ENCODE measurements around the gene CCL13. TPM values are rescaled to one million over a fixed set of nuclear protein-coding genes. Genes with fewer than 3 reads are reported as not detected.
A peak's percentile ranks its signal among the peaks of the same experiment; 100 is the strongest.

Gene CCL13
- total and polyA plus RNA-seq, 2 of the 8 experiments (the other 6 are each of a cell fraction or from before 2014, with no cell fraction given), result not detected

- H2BK20ac ChIP-seq (ENCODE audit: low read length), result no peak overlapping the region
- no peak overlapping the region for H3K14ac ChIP-seq (ENCODE audit: insufficient read length)
- H3K56ac ChIP-seq (replicated peaks; ENCODE audit: insufficient read length, low read depth, low read length), result no peak overlapping the region
- H3K79me2 ChIP-seq (ENCODE audit: control insufficient read depth in 1 of 2, insufficient read depth in 2 of 2, low read length in 2 of 2), result no peaks in the 10 kb centered on the region
- WGBS, 2 experiments (ENCODE audit: extremely low coverage in 1 of 2, insufficient coverage in 1 of 2, insufficient read length in 1 of 2, insufficient replicate concordance in 2 of 2, low coverage in 1 of 2, low lambda C conversion rate in 2 of 2, missing lambda C conversion rate in 1 of 2), result 85% methylated on average over 4 of the region's 4 CpGs; no CpG with 5 or more reads in 1 of the 2 experiments
- no peaks in the 10 kb centered on the region for H3K9me3 ChIP-seq (ENCODE audit: insufficient read depth in 2 of 2, low read depth in 1 of 2, low read length in 1 of 2)
- no peaks in the 10 kb centered on the region for H3K23me2 ChIP-seq (ENCODE audit: low read depth, low read length)
- H3K79me1 ChIP-seq (ENCODE audit: low read depth, low read length), result no peaks in the 10 kb centered on the region
- no peak overlapping the region for H2BK12ac ChIP-seq (ENCODE audit: low read depth, low read length)
- no peak for FAIRE-seq
- no peak overlapping the region for H3K18ac ChIP-seq (ENCODE audit: extremely low read depth, low read length)
- POLR2A ChIA-PET (ENCODE audit: partially characterized antibody), result no interaction called here
- no peak overlapping the region for H3K27ac ChIP-seq (ENCODE audit: low read depth, low read length)
- no peak overlapping the region for H3K4ac ChIP-seq (replicated peaks; ENCODE audit: insufficient read length, low read depth, low read length)
- no peak overlapping the region for H2BK5ac ChIP-seq (ENCODE audit: low read depth, low read length)
- no peak for DNase-seq (ENCODE audit: low read depth in 1 of 2, low spot score in 2 of 2)
- no peaks in the 10 kb centered on the region for H3K36me3 ChIP-seq (ENCODE audit: control insufficient read depth in 2 of 4, insufficient read depth in 4 of 4, low read length in 3 of 4)
- CTCF ChIA-PET (ENCODE audit: partially characterized antibody), result interaction anchor here (1.0 to 2.3 kb wide), 2 partner anchors 14 to 22 kb away, joined by 3 to 8 read pairs; no protein-coding TSS in a partner anchor
- no peak overlapping the region for H3K9ac ChIP-seq (replicated peaks in 1 of 4; ENCODE audit: extremely low read depth in 1 of 4, low read depth in 3 of 4, low read length in 3 of 4)
- no peaks in the 10 kb centered on the region for H4K20me1 ChIP-seq (replicated peaks in 1 of 2; ENCODE audit: control insufficient read depth in 1 of 2, insufficient read depth in 2 of 2, low read length in 2 of 2)
- no peaks in the 10 kb centered on the region for H3K27me3 ChIP-seq (replicated peaks in 1 of 4; ENCODE audit: control insufficient read depth in 3 of 4, extremely low read depth in 1 of 4, insufficient read depth in 3 of 4, low read length in 3 of 4)
- H3K23ac ChIP-seq (ENCODE audit: insufficient read length), result no peak overlapping the region
- H4K8ac ChIP-seq (ENCODE audit: extremely low read depth, insufficient read depth, low read length), result no peak overlapping the region
- H2BK120ac ChIP-seq (replicated peaks; ENCODE audit: low read depth, low read length), result no peak overlapping the region
- H3K4me2 ChIP-seq (ENCODE audit: insufficient read depth in 1 of 2, low read depth in 2 of 2, low read length in 2 of 2), result no peak overlapping the region
- no peak overlapping the region for H3K4me3 ChIP-seq (ENCODE audit: extremely low read depth in 1 of 4, insufficient read depth in 2 of 4, low read depth in 3 of 4, low read length in 4 of 4)
- H2AFZ ChIP-seq (ENCODE audit: low read length), result no peak overlapping the region
- no peak overlapping the region for H2AK5ac ChIP-seq (ENCODE audit: low read depth, low read length)
- H4K5ac ChIP-seq (ENCODE audit: insufficient read length, low read depth, low read length), result no peak overlapping the region
- no peak overlapping the region for H2BK15ac ChIP-seq (ENCODE audit: low read length)
- peaks cover 0 to 3% (median 0%) of the 10 kb centered on the region in 4 experiments; a peak in 1 of 7 replicates for H3K4me1 ChIP-seq (replicated peaks in 1 of 4; ENCODE audit: control insufficient read depth in 3 of 4, insufficient read depth in 4 of 4, low read length in 3 of 4)
- TF ChIP-seq CREB1 (IDR thresholded peaks at IDR 0.05) (no peak), CEBPB (IDR thresholded peaks at IDR 0.05; ENCODE audit: low read depth, low read length) (peak; percentile 18; the same call in 1 of the 2 replicates)
- no peak overlapping the region for H4K91ac ChIP-seq (replicated peaks; ENCODE audit: insufficient read length, low read length)
Measured at GRCh38 chr17:34347063-34347462, 9.2 kb upstream of the CCL13 start.
